GM12878 (cell line): Measurements from ENCODE around the gene ADIPOR1. TPM values are rescaled to one million over a fixed set of nuclear protein-coding genes. Genes with fewer than 3 reads are reported as not detected.
"Not testable (repeated sequence)": the region's sequence is repeated elsewhere in the genome, so short reads cannot be mapped to it uniquely, and the experiment has no call there.

Source experiments
- ATAC-seq: fragments of 200-7000 bp; cut with Tn5 transposase; 3 replicates; pipeline ENCODE4 v1.9.1; 2020; ENCODE audit warnings: mild to moderate bottlenecking, moderate library complexity
- BruUV-seq: library from RNA; stranded (reverse); fragments of 400-500 nt; replicated peaks from 2 replicates; lab custom pipeline; 2021; lab: Mats Ljungman, UMichigan
- CTCF ChIA-PET: fragments of 300-600 bp; sonication (Branson Sonifier 250); formaldehyde crosslinking; extraction: SDS; loops from one replicate; lab custom pipeline; 2021; ENCODE audit warnings: inconsistent platforms; lab: Yijun Ruan, JAX
- POLR2A ChIA-PET: fragments of 350-600 bp; formaldehyde crosslinking; extraction: SDS; loops from one replicate; lab custom pipeline; 2021; ENCODE audit warnings: inconsistent platforms; lab: Charles Lee
- RAD21 ChIA-PET: fragments of 300-600 bp; sonication (Branson Sonifier 250); formaldehyde crosslinking; loops from one replicate; lab custom pipeline; 2023; ENCODE audit warnings: antibody characterized with exemption; ENCODE audit not compliant: unreplicated experiment; lab: Charles Lee
- SMC1A ChIA-PET: fragments of 300-600 bp; sonication (Branson Sonifier 250); formaldehyde crosslinking; loops from one replicate; lab custom pipeline; 2023; ENCODE audit not compliant: unreplicated experiment, uncharacterized antibody; lab: Charles Lee
- DNase-seq: peaks from one replicate; pipeline ENCODE4 v3.0.0-alpha.2; 2011; ENCODE audit warnings: low read depth, low spot score
- FAIRE-seq: peaks from 3 replicates; lab custom pipeline; 2011; peaks lifted over from hg19 to GRCh38; lab: Jason Lieb, UNC
- H2AFZ ChIP-seq: 2 replicates; pipeline ENCODE4 v1.6.0; 2011; ENCODE audit warnings: low read depth, low read length, control low read depth; ENCODE audit not compliant: control insufficient read depth
- H3K27ac ChIP-seq: 2 replicates; pipeline ENCODE4 v1.5.1; 2011; ENCODE audit warnings: control low read depth; ENCODE audit not compliant: control insufficient read depth, insufficient read depth
- H3K27me3 ChIP-seq, 2 experiments: replicated peaks in 1 of 2; 2 replicates each; pipeline versions ENCODE4 v1.6.0 to v1.6.1; 2011; ENCODE audit warnings: low read length in 1 of 2; ENCODE audit not compliant: control insufficient read depth in 2 of 2, insufficient read depth in 2 of 2
- H3K36me3 ChIP-seq, 2 experiments: 2 replicates each; pipeline ENCODE4 v1.5.1; 2011; ENCODE audit warnings: low read length in 1 of 2; ENCODE audit not compliant: control insufficient read depth in 2 of 2, insufficient read depth in 2 of 2
- H3K4me1 ChIP-seq: 2 replicates; pipeline ENCODE4 v1.6.1; 2011; ENCODE audit warnings: mild to moderate bottlenecking, low read length, moderate library complexity, mixed read lengths; ENCODE audit not compliant: control insufficient read depth, insufficient read depth
- H3K4me2 ChIP-seq: 2 replicates; pipeline ENCODE4 v1.6.0; 2011; ENCODE audit warnings: control low read depth; ENCODE audit not compliant: control insufficient read depth, insufficient read depth
- H3K4me3 ChIP-seq: fragments of 200-600 bp; sonication (generic); 2 replicates; pipeline ENCODE4 v1.5.1; 2016
- H3K79me2 ChIP-seq: 2 replicates; pipeline ENCODE4 v1.6.0; 2011; ENCODE audit warnings: low read length; ENCODE audit not compliant: control insufficient read depth, insufficient read depth
- H3K9ac ChIP-seq: 2 replicates; pipeline ENCODE4 v1.8.0; 2011; ENCODE audit warnings: low read length, control low read depth, mixed read lengths; ENCODE audit not compliant: control insufficient read depth, insufficient read depth
- H3K9me3 ChIP-seq: replicated peaks from 3 replicates; pipeline ENCODE4 v1.5.1; 2011; ENCODE audit warnings: mild to moderate bottlenecking, low read length; ENCODE audit not compliant: control insufficient read depth, insufficient read depth
- H4K20me1 ChIP-seq: 2 replicates; pipeline ENCODE4 v1.6.0; 2011; ENCODE audit not compliant: control insufficient read depth, insufficient read depth
- BHLHE40 ChIP-seq, 2 experiments: fragments of 450-650 bp in 1 of 2; IDR thresholded peaks; 2 replicates each; pipeline ENCODE4 v1.6.1; 2011 to 2017; ENCODE audit warnings: low read depth in 2 of 2, borderline replicate concordance in 1 of 2, improper control_type of control experiment in 1 of 2, low read length in 1 of 2, mild to moderate bottlenecking in 1 of 2
- CREB1 ChIP-seq: IDR thresholded peaks from 2 replicates; pipeline ENCODE4 v1.6.1; 2012; ENCODE audit warnings: low read depth, mild to moderate bottlenecking, inconsistent platforms
- HCFC1 ChIP-seq: fragments of 150-350 bp; IDR thresholded peaks from 2 replicates; pipeline ENCODE4 v1.6.1; 2014; ENCODE audit warnings: low read length
- MYC ChIP-seq: IDR thresholded peaks from 2 replicates; pipeline ENCODE4 v1.6.1; 2011; ENCODE audit warnings: mild to moderate bottlenecking, low read length, moderate library complexity, inconsistent platforms; ENCODE audit not compliant: insufficient read depth, insufficient replicate concordance, insufficient read length, severe bottlenecking
- NFXL1 ChIP-seq: fragments of 450-650 bp; IDR thresholded peaks from 2 replicates; pipeline ENCODE4 v1.6.1; 2017; ENCODE audit warnings: antibody characterized with exemption, mild to moderate bottlenecking, borderline replicate concordance
- RCOR1 ChIP-seq: conservative IDR thresholded peaks from 2 replicates; pipeline ENCODE4 v1.6.1; 2012; ENCODE audit warnings: low read depth, low read length, improper control_type of control experiment
- WGBS: methylation state at CpG from one replicate; pipeline ENCODE4 v1.1.6; 2016; ENCODE audit warnings: low lambda C conversion rate; ENCODE audit not compliant: insufficient replicate concordance, insufficient coverage; ENCODE audit errors: missing lambda C conversion rate; 5-methylcytosine and 5-hydroxymethylcytosine counted together
- in situ Hi-C: fragments of 300-500 bp; cut with MboI; formaldehyde crosslinking; loops from 9 replicates; pipeline ENCODE4 v1.14.3; 2018; ENCODE audit warnings: mixed read lengths
- intact Hi-C: fragments of 100-400 bp; cut with micrococcal nuclease; formaldehyde crosslinking; loops from one replicate; pipeline ENCODE4 v1.14.2; 2022; ENCODE audit not compliant: unreplicated experiment
- polyA plus RNA-seq, 11 experiments: library from polyadenylated mRNA; depleted of rRNA in 4 of 11; unstranded in 6 of 11; stranded (reverse) in 5 of 11; fragments of >200 nt; fragmentation: Nextera tagmentation in 4 of 11; fragmentation: Illumina TruSeq in 1 of 11; extraction: Ambion mirVana in 4 of 11; extraction: Trizol in 1 of 11; gene quantifications; 1 replicate in 1 of 11; 2 replicates in 10 of 11; pipeline versions ENCODE4 v1.2.1 to v1.2.3, GENCODE V29; 2011 to 2016; ENCODE audit warnings: inconsistent platforms in 2 of 11, missing spikeins in 2 of 11, low read depth in 1 of 11
- total RNA-seq, 4 experiments: library from RNA; depleted of rRNA in 3 of 4; stranded (reverse); fragments of >200 nt in 3 of 4; fragmentation: Illumina TruSeq in 1 of 4; extraction: Trizol in 1 of 4; gene quantifications; 2 replicates each; pipeline versions ENCODE4 v1.2.1 to v1.2.3, GENCODE V29; 2013 to 2021

The ADIPOR1 gene
- total and polyA plus RNA-seq, 10 of the 15 experiments (the other 5 are each of a cell fraction or from before 2014, with no cell fraction given), result 18.4 to 122 (median 65.6) TPM

- Histone ChIP-seq H2AFZ (no peak overlapping the region), H3K4me1 (no peaks in the 10 kb centered on the region), H4K20me1 (no peaks in the 10 kb centered on the region), H3K4me2 (no peak overlapping the region), H3K4me3 (no peak overlapping the region), H3K9ac (no peak overlapping the region), H3K36me3 (peaks cover 2 to 30% of the 10 kb centered on the region in 2 experiments), H3K9me3 (no peaks in the 10 kb centered on the region), H3K27ac (no peak overlapping the region), H3K27me3 (no peaks in the 10 kb centered on the region), H3K79me2 (no peaks in the 10 kb centered on the region)
- 98% methylated on average over 6 of the region's 6 CpGs for WGBS
- in situ Hi-C loops (no loop called here), intact Hi-C loops (no loop called here)
- TF ChIP-seq NFXL1 (no peak), BHLHE40 (IDR thresholded peaks at IDR 0.05; ENCODE audit: borderline replicate concordance in 1 of 2, low read depth in 2 of 2, low read length in 1 of 2) (no peak)
- ChIA-PET POLR2A (no interaction called here), SMC1A (no interaction called here), RAD21 (no interaction called here), CTCF (no interaction called here)
- DNase-seq (no peak), FAIRE-seq (no peak), ATAC-seq (no peak)
- no TSS peak for BruUV-seq
These were observed 49.1 kb downstream of the ADIPOR1 start for GRCh38 chr1:202908998-202909397.

GRCh38 chr1:202905331-202905730 is 52.8 kb downstream of the ADIPOR1 start:
- Histone ChIP-seq H3K27me3 (no peaks in the 10 kb centered on the region), H3K4me3 (no peak overlapping the region), H3K79me2 (no peaks in the 10 kb centered on the region), H3K4me2 (no peak overlapping the region), H3K9ac (no peak overlapping the region), H3K27ac (no peak overlapping the region), H3K36me3 (peaks cover 0 to 13% of the 10 kb centered on the region in 2 experiments; a peak in 3 of 4 replicates)
- in situ Hi-C loops, result no loop called here
- 100% methylated on average over 4 of the region's 4 CpGs for WGBS
- intact Hi-C loops, result no loop called here
- RAD21 ChIA-PET, result no interaction called here
- no peak for TF ChIP-seq CREB1
- TF ChIP-seq RCOR1, result no peak
- TF ChIP-seq MYC, result no peak
- TF ChIP-seq HCFC1, result no peak
- TF ChIP-seq, all 136 proteins: peak for 0
- DNase-seq (no peak), ATAC-seq (no peak), FAIRE-seq (no peak)
- no TSS peak for BruUV-seq
- POLR2A ChIA-PET, result no interaction called here
- CTCF ChIA-PET, result no interaction called here
- H3K4me1 ChIP-seq, result no peaks in the 10 kb centered on the region
- H3K9me3 ChIP-seq, result no peaks in the 10 kb centered on the region
- SMC1A ChIA-PET, result no interaction called here
- H4K20me1 ChIP-seq, result no peaks in the 10 kb centered on the region
- H2AFZ ChIP-seq, result no peak overlapping the region

GRCh38 chr1:202903808-202904207 is 54.3 kb downstream of the ADIPOR1 start:
- intact Hi-C loops, H3K9me3 ChIP-seq, SMC1A ChIA-PET, H3K79me2 ChIP-seq, H3K4me2 ChIP-seq, FAIRE-seq, H2AFZ ChIP-seq, ATAC-seq, in situ Hi-C loops, POLR2A ChIA-PET, H3K27ac ChIP-seq, DNase-seq, H3K9ac ChIP-seq, BruUV-seq, H3K4me1 ChIP-seq, RAD21 ChIA-PET, H4K20me1 ChIP-seq, H3K4me3 ChIP-seq, H3K27me3 ChIP-seq, CTCF ChIA-PET: not testable (repeated sequence)
- H3K36me3 ChIP-seq, result peaks cover 0 to 19% of the 10 kb centered on the region in 2 experiments; a peak in 2 of 4 replicates
- 97% methylated on average over 5 of the region's 5 CpGs for WGBS
